Ishikawa (cell line): ENCODE data around the gene NLRC5.

ENCODE experiments used
- CEBPB ChIP-seq: IDR thresholded peaks from 2 replicates; pipeline ENCODE4 v1.6.1; 2012
- EGR1 ChIP-seq: IDR thresholded peaks from 2 replicates; pipeline ENCODE4 v1.6.1; 2012
- EP300 ChIP-seq: IDR thresholded peaks from 2 replicates; pipeline ENCODE4 v1.6.1; 2012; ENCODE audit warnings: borderline replicate concordance
- MAX ChIP-seq: IDR thresholded peaks from 2 replicates; pipeline ENCODE4 v1.6.1; 2012
- NFIC ChIP-seq: IDR thresholded peaks from 2 replicates; pipeline ENCODE4 v1.6.1; 2012
- RAD21 ChIP-seq: IDR thresholded peaks from 2 replicates; pipeline ENCODE4 v1.6.1; 2012; ENCODE audit warnings: low read depth
- REST ChIP-seq: IDR thresholded peaks from 2 replicates; pipeline ENCODE4 v1.6.1; 2012; ENCODE audit warnings: low read depth, mild to moderate bottlenecking
- TCF12 ChIP-seq: IDR thresholded peaks from 2 replicates; pipeline ENCODE4 v1.6.1; 2012; ENCODE audit warnings: low read depth
- USF1 ChIP-seq: IDR thresholded peaks from 2 replicates; pipeline ENCODE4 v1.6.1; 2012
- YY1 ChIP-seq: IDR thresholded peaks from 2 replicates; pipeline ENCODE4 v1.6.1; 2012; ENCODE audit warnings: low read depth

DNA sequence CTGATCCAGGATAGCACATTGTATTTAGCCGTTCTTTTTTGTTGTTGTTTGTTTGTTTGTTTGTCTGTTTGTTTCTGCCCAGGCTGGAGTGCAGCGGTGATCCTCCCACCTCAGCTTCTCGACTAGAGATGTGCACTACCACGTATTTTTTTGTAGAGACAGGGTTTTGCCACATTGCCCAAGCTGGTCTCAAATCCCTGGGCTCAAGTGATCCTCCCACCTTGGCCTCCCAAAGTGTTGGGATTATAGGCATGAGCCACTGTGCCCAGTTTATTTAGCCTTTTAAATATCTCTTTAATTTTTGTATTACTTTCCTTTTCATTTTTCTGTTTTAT is 9.2 kb upstream of the NLRC5 start:
- TF ChIP-seq REST: no peak
- no peak for TF ChIP-seq YY1
- TF ChIP-seq MAX: no peak
- no peak for TF ChIP-seq CEBPB
- TF ChIP-seq TCF12: no peak
- no peak for TF ChIP-seq EGR1
- TF ChIP-seq RAD21: no peak
- no peak for TF ChIP-seq EP300
- TF ChIP-seq NFIC: no peak
- TF ChIP-seq USF1: no peak
